Stimulated activated CD4-positive, alpha-beta T cell treated with anti-CD3 and anti-CD28 coated beads, Interleukin-4, amount 100 ng/mL, for 1 hour (primary cell): ENCODE results near the gene MYO9B.
"Not testable (repeated sequence)": the region's sequence is repeated elsewhere in the genome, so short reads cannot be mapped to it uniquely, and the experiment has no call there.

Source experiments
- DNase-seq: peaks from one replicate; pipeline ENCODE4 v3.0.0-alpha.2; 2020

Gene MYO9B

DNA sequence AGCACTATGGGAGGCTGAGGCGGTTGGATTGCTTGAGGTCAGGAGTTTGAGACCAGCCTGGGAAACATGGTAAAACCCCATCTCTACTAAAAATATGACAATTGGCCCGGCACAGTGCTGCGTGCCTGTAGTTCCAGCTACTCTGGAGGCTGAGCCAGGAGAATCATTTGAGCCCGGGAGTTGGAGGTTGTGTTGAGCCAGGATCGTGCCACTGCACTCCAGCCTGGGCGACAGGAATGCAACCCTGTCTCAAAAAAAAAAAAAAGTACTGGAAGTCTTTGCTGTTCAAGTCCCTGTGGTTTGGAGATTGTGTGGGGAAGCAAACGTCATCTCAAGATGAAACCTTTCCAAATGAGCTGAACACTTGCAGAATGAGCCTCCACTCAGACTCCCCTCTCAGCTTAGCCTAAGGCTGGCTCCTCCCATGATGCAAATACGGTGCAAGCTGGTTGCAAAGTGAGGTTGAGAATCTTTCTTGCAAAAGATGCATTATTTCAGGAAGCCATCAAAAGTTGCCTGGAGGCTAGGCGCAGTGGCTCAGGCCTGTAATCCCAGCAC, 46.2 kb downstream of the MYO9B start:
- no peak for DNase-seq

DNA sequence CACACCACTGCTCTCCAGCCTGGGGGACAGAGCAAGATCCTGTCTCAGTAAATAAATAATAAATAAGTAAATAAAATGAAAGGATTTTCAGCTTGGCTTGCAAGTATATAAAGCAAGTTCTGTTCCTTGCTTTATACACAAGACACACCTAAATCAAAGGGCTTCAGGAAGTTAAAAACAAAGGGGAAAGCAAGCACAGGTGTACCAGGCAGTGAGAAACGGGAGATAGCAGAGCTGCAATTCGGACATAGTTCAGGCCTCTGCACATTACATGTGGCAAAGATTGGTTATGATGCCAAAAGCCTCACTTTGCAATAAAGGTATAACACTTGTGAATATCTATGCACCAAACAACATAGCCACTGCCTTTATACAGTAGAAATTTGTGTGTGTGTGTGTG, 47.5 kb downstream of the MYO9B start:
- no peak for DNase-seq

- DNase-seq, result no peak
These were observed 48.4 kb downstream of the MYO9B start for GRCh38 chr19:17124025-17124424.

DNA sequence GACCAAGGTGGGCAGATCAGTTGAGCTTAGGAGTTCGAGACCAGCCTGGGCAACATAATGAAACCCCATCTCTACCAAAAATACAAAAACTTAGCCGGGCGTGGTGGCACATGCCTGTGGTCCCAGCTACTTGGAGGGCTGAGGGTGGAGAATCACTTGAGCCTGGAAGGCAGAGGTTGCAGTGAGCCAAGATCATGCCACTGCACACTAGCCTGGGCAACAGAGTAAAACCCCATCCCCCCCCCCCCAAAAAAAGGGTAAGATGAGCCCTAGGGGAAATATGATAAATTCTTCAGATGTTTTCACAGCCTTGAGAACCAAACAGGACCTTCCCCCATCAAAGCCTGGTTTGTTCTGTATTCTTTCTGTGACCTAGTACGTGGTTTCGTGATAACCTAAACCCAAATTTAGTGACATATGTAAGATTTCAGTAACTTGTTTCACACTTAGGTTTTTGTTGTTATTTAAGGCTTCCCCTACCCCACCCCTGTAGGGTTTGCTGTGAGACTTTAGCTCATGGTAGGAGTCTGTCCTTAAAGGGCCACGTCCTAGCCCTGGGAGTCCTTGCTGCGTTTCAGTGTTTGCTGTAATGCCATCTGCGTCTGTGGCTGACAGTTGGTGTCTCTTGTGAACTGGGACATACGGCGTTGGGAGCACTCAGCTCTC, 49.6 kb downstream of the MYO9B start:
- no peak for DNase-seq

GRCh38 chr19:17125728-17126677, 50.4 kb downstream of the MYO9B start:
- peak; percentile 49 for DNase-seq

DNA sequence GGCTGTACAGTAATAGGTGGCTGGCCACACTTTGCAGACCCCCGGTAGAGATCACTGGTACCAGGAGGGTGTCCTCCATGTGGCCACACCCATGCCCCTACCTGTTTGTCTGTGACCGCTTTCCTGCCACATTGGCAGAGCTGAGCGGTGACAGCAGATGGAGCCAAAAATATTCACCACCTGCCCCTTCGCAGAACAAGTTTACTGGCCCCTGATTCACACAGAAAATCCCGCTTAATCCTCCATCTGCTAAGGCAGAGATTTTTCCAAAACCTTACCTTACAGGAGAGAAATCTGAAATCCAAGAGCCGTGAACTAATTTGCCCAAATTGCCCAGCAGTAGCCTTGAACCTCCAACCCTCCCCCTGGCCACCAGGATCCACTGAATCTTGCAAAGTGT, 52.1 kb downstream of the MYO9B start:
- no peak for DNase-seq

- no peak for DNase-seq
These were observed 52.8 kb downstream of the MYO9B start for GRCh38 chr19:17128403-17128802.

GRCh38 chr19:17128820-17129219, 53.2 kb downstream of the MYO9B start:
- no peak for DNase-seq

DNA sequence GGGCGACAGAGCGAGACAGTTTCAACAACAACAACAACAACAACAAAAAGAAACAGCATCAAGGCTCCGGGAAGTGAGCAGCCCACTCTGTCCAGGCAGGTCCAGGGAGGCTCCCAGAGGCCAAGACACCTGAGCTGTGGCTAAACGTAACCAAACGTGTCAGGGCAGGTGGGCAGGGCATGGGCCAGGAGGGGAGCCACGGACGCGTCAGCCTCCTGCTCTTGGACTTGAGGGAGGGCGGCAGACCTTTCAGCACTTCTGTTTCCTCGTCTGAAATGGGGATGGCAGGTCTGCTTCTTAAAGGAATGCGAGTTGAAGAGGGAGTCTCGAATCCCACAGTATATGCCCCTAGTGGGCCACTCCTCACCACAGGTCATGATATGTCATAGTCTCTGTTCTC, 53.8 kb downstream of the MYO9B start:
- no peak for DNase-seq

DNA sequence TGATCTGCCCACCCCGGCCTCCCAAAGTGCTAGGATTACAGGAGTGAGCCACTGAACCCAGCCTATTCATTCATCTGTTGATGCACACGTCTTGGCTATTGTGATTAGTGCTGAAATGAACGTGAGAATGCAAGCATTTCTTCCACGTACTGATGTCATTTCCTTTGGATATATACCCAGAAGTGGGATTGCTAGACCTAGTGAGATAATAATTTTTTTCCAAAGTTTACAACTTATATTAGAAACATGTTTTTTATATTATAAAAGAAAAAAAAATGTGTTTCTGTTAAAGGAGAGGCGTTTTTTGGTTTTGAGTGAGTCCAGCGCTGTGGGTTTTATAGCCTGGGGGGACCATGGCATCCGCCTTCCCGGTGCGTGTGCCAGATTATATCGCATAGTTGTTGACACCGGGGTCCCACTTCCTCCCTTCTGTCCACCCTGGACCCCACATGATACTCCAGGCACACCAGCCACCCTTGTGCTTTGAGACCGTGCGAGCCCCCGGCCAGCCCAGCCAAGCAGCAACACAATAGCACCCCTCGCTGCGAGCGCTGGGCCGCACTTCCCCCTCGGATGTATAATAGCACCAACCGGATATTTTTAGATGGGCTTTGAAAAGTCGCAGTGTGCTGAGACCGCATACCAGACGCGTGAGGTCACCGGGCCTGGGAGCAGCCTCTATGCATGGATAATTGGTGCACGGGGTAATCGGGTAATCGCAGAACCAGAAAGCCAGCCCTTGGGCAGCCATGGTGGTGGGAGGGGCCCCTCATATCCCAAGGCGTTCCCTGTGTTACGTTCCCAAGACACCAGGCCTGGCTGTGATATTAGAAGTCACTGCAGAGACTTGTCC, 59.6 kb downstream of the MYO9B start:
- peak; percentile 6 for DNase-seq

- no peak for DNase-seq
These were observed 60.4 kb downstream of the MYO9B start for GRCh38 chr19:17136021-17136420.

DNA sequence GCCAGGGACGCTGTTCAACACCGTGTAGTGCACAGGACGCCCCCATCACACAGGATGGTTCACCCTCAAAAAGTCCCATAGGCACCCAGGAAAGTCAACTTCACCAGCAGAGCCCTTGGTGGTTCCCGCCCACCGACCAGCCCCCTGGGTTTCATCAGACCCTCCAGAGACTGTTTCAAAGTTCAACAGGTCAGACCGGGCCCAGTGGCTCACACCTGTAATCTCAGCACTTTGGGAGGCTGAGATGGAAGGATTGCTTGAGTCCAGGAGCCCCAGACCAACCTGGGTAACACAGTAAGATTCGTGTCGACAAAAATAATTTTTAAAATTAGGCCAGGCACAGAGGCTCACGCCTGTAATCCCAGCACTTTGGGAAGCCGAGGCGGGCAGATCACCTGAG, 61.0 kb downstream of the MYO9B start:
- DNase-seq, result no peak

- DNase-seq, result no peak
These were observed 61.8 kb downstream of the MYO9B start for GRCh38 chr19:17137417-17137816.

GRCh38 chr19:17138052-17138846, 62.7 kb downstream of the MYO9B start:
- DNase-seq, result not testable (repeated sequence)

GRCh38 chr19:17138937-17139598, 63.5 kb downstream of the MYO9B start:
- no peak for DNase-seq

DNA sequence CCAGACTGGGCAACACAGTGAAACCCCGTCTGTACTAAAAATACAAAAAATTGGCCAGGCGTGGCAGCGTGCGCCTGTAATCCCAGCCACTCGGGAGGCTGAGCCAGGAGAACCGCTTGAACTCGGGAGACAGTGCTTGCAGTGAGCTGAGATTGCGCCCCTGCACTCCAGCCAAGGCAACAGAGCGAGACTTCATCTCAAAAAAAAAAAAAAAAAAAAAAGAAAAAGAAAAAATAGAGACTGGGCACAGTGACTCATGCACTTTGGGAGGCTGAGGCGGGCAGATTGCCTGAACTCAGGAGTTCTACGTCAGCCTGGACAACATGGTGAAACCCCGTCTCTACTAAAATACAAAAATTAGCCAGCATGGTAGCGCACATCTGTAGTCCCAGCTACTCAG, 69.2 kb downstream of the MYO9B start:
- DNase-seq, result not testable (repeated sequence)

- DNase-seq, result no peak
These were observed 70.2 kb downstream of the MYO9B start for GRCh38 chr19:17145546-17146497.

DNA sequence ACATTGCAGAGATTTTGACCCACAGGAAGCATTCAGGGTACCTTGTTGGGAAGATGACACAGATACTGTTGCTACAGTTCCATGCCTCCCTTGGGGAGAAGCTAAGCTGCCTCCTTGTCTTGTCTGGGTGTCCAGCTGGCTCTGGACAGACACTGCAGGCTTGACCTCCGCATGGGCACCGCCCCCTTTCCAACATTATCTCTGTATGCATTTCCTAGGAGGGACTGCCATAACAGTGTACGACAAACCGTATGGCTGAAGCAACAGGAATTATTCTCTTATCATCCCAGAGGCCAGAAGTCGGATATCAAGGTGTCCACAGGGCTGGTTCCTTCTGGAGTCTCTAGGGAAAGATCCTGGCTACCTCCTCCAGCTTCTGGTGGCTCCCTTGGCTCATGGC, 72.6 kb downstream of the MYO9B start:
- no peak for DNase-seq

- no peak for DNase-seq
These were observed 74.0 kb downstream of the MYO9B start for GRCh38 chr19:17149393-17150135.

- DNase-seq, result no peak
These were observed 78.4 kb downstream of the MYO9B start for GRCh38 chr19:17153996-17154395.
